Stomach (tissue), 9 donors: Measurements from ENCODE around the gene NUAK1. TPM values are rescaled to one million over a fixed set of nuclear protein-coding genes. Genes with fewer than 3 reads are reported as not detected.
A peak's percentile ranks its signal among the peaks of the same experiment; 100 is the strongest.
"Not testable (repeated sequence)": the region's sequence is repeated elsewhere in the genome, so short reads cannot be mapped to it uniquely, and the experiment has no call there.

Source experiments
- DNase-seq, 2 donors: peaks; one replicate each; pipeline versions ENCODE4 v3.0.0 to v3.0.0-alpha.2; 2013 to 2019
- H3K27ac ChIP-seq, 5 donors: fragments of 200-600 bp in 4 of 5; sonication (generic) in 4 of 5; one replicate each; pipeline ENCODE4 v1.5.1; 2013 to 2019; ENCODE audit warnings: mild to moderate bottlenecking in 1 of 5, moderate library complexity in 1 of 5
- H3K27me3 ChIP-seq, 3 donors: fragments of 200-600 bp; sonication (generic); one replicate each; pipeline ENCODE4 v1.5.1; 2017 to 2019; ENCODE audit warnings: mixed run types in 1 of 3
- H3K36me3 ChIP-seq, 4 donors: fragments of 200-600 bp; sonication (generic); 1 replicate in 3 of 4; 2 replicates in 1 of 4; pipeline ENCODE4 v1.5.1; 2016 to 2019
- H3K4me1 ChIP-seq, 4 donors: fragments of 200-600 bp; sonication (generic); one replicate each; pipeline ENCODE4 v1.5.1; 2016 to 2019
- H3K4me3 ChIP-seq, 4 donors: fragments of 200-600 bp; sonication (generic) in 3 of 4; one replicate each; pipeline ENCODE4 v1.5.1; 2016 to 2019; ENCODE audit warnings: mild to moderate bottlenecking in 1 of 4
- H3K9me3 ChIP-seq, 4 donors: fragments of 200-600 bp; sonication (generic); one replicate each; pipeline ENCODE4 v1.5.1; 2016 to 2019
- EP300 ChIP-seq: sonication (generic); formaldehyde crosslinking; IDR thresholded peaks from one replicate; pipeline ENCODE4 v1.6.1; 2017; ENCODE audit warnings: antibody characterized with exemption
- POLR2A ChIP-seq, 4 donors: fragments of 450-650 bp; IDR thresholded peaks; one replicate each; pipeline ENCODE4 v1.6.1; 2016; ENCODE audit warnings: antibody characterized with exemption in 4 of 4, control low read depth in 2 of 4, mild to moderate bottlenecking in 1 of 4, moderate library complexity in 1 of 4
- POLR2AphosphoS5 ChIP-seq, 3 donors: sonication (generic); formaldehyde crosslinking; IDR thresholded peaks; one replicate each; pipeline ENCODE4 v1.6.1; 2016; ENCODE audit warnings: antibody characterized with exemption in 3 of 3
- WGBS, 5 donors: extraction: QIAGEN DNeasy Blood & Tissue Kit in 3 of 5; methylation state at CpG; one replicate each; pipeline versions ENCODE4 v1.1.5 to v1.1.7; 2013 to 2018; 5-methylcytosine and 5-hydroxymethylcytosine counted together
- intact Hi-C: fragments of 100-400 bp; cut with DNase I; formaldehyde crosslinking; loops from one replicate; pipeline ENCODE4 v1.15.1; 2023; ENCODE audit warnings: low total_unique reads
- polyA plus RNA-seq, 3 donors: library from polyadenylated mRNA; stranded (reverse); fragments of 200-250 nt; gene quantifications; one replicate each; pipeline ENCODE4 v1.2.3, GENCODE V29; 2013
- total RNA-seq, 5 donors: library from RNA; depleted of rRNA; stranded (reverse); fragments of >200 nt; gene quantifications; one replicate each; pipeline versions ENCODE4 v1.1.0 to v1.2.3, GENCODE V29; 2014 to 2016
- TF ChIP-seq, protein P1 (sequence below), 7 experiments: fragments of 450-650 bp in 4 of 7; fragments of 200-600 bp in 3 of 7; sonication (generic) in 3 of 7; IDR thresholded peaks; one replicate each; pipeline ENCODE4 v1.5.1; 2016 to 2019; ENCODE audit warnings: antibody characterized with exemption in 7 of 7, control low read depth in 2 of 7, mild to moderate bottlenecking in 1 of 7
- donor health status: healthy with polysubstance abuse.
- donor health status: Bipolar disorder and iron deficiency.
- donor health status: healthy.

NUAK1 gene
- total and polyA plus RNA-seq, 8 donors: 0.58 to 79.0 (median 4.3) TPM

- H3K4me1 ChIP-seq: peaks cover 12 to 63% (median 33%) of the 10 kb centered on the region in 4 donors
- H3K36me3 ChIP-seq: no peaks in the 10 kb centered on the region
- H3K27ac ChIP-seq: peak overlapping the region; percentile 5 to 69 (median 42)
- H3K9me3 ChIP-seq: no peaks in the 10 kb centered on the region
- peaks cover 0 to 1% (median 0%) of the 10 kb centered on the region in 3 donors for H3K27me3 ChIP-seq
- TF ChIP-seq, protein P1, sequence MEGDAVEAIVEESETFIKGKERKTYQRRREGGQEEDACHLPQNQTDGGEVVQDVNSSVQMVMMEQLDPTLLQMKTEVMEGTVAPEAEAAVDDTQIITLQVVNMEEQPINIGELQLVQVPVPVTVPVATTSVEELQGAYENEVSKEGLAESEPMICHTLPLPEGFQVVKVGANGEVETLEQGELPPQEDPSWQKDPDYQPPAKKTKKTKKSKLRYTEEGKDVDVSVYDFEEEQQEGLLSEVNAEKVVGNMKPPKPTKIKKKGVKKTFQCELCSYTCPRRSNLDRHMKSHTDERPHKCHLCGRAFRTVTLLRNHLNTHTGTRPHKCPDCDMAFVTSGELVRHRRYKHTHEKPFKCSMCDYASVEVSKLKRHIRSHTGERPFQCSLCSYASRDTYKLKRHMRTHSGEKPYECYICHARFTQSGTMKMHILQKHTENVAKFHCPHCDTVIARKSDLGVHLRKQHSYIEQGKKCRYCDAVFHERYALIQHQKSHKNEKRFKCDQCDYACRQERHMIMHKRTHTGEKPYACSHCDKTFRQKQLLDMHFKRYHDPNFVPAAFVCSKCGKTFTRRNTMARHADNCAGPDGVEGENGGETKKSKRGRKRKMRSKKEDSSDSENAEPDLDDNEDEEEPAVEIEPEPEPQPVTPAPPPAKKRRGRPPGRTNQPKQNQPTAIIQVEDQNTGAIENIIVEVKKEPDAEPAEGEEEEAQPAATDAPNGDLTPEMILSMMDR (IDR thresholded peaks at IDR 0.05): no peak
- peak in 2 of 3 donors; percentile 32 to 35 for TF ChIP-seq POLR2AphosphoS5 (IDR thresholded peaks at IDR 0.05)
- intact Hi-C loops: no loop called here
- peak; percentile 64 to 80 for DNase-seq
- 20 to 43% (median 31%) methylated on average over 14 of the region's 14 CpGs for WGBS, 5 donors
- no peak overlapping the region for H3K4me3 ChIP-seq
Measured at GRCh38 chr12:106145539-106146447, 7.0 kb upstream of the NUAK1 start.

- intact Hi-C loops: no loop called here
- no peaks in the 10 kb centered on the region for H3K9me3 ChIP-seq
- no peaks in the 10 kb centered on the region for H3K36me3 ChIP-seq
- WGBS, 5 donors: 52 to 66% (median 57%) methylated on average over 2 of the region's 2 CpGs
- H3K27me3 ChIP-seq: peaks cover 0 to 9% (median 0%) of the 10 kb centered on the region in 3 donors
- TF ChIP-seq POLR2AphosphoS5 (IDR thresholded peaks at IDR 0.05) (no peak), EP300 (no peak), POLR2A (IDR thresholded peaks at IDR 0.05) (no peak)
- TF ChIP-seq, protein P1 (IDR thresholded peaks at IDR 0.05): no peak
- H3K4me1 ChIP-seq: peaks cover 21 to 72% (median 40%) of the 10 kb centered on the region in 4 donors
- DNase-seq: no peak
- no peak overlapping the region for H3K4me3 ChIP-seq
- peak overlapping the region in 1 of 5 donors; percentile 69 for H3K27ac ChIP-seq
Measured at GRCh38 chr12:106144847-106145246, 6.1 kb upstream of the NUAK1 start.

DNA sequence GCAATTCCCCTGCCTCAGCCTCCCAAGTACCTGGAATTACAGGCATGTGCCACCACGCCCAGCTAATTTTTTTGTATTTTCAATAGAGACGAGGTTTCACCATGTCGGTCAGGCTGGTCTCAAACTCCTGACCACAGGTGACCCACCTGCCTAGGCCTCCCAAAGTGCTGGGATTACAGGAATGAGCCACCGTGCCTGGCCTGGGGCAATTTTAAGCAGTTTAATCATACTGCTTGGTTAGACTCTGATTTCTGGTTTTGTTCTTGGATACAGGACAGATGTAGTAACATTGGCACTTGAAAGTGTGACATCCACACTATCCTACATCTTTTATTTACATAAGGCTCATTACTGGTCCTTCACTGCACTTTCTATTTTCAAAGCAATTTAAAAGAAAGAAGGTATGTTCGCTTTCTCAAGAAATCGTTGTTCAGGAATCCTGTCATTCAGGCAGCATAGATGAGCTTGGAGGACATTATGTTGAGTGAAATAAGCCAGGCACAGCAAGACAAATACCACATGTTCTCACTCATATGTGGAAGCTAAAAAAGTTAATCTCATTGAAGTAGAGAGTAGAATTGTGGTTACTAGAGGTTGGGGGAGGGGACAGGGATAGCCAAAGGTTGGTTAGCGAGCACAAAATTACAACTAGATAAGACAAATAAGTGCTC lies 4.0 kb upstream of the NUAK1 start:
- intact Hi-C loops: no loop called here
- Histone ChIP-seq H3K27me3 (peaks cover 0 to 31% (median 12%) of the 10 kb centered on the region in 3 donors), H3K27ac (peak overlapping the region in 1 of 5 donors; percentile 29), H3K4me3 (no peak overlapping the region), H3K9me3 (no peaks in the 10 kb centered on the region), H3K4me1 (peaks cover 34 to 74% (median 49%) of the 10 kb centered on the region in 4 donors), H3K36me3 (no peaks in the 10 kb centered on the region)
- WGBS, 5 donors: 83 to 90% (median 89%) methylated on average over 7 of the region's 7 CpGs
- TF ChIP-seq EP300: no peak
- no peak for DNase-seq

GRCh38 chr12:106141920-106142319 lies 3.2 kb upstream of the NUAK1 start:
- Histone ChIP-seq H3K27ac (peak overlapping the region in 1 of 5 donors; percentile 97), H3K27me3 (peaks cover 0 to 39% (median 12%) of the 10 kb centered on the region in 3 donors), H3K4me1 (peaks cover 34 to 81% (median 53%) of the 10 kb centered on the region in 4 donors)
- intact Hi-C loops, DNase-seq, H3K9me3 ChIP-seq, H3K4me3 ChIP-seq, H3K36me3 ChIP-seq: not testable (repeated sequence)
- WGBS, 5 donors: 80 to 91% (median 89%) methylated on average over 8 of the region's 8 CpGs

DNA sequence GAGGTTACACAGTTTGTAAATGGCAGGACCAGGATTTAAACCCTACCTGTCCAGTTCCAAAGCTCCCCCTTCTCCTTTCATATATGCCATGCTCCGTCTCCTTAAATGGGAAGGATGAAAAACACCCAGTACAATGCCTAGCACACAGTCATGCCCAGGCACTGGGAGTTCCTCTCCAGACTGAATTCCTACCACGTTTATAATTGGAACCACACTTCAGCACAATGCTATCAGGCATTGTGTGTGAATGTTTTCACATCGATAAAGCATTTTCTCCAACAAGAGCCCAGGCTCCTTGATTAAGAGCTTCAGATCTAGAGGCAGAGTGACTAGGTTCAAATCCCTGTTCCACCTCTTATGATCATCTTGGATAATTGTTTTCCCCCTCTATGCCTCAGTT lies 2.7 kb upstream of the NUAK1 start:
- Histone ChIP-seq H3K27ac (peak overlapping the region in 1 of 5 donors; percentile 97), H3K4me1 (peaks cover 34 to 84% (median 57%) of the 10 kb centered on the region in 4 donors), H3K9me3 (no peaks in the 10 kb centered on the region), H3K27me3 (peaks cover 0 to 42% (median 12%) of the 10 kb centered on the region in 3 donors), H3K36me3 (no peaks in the 10 kb centered on the region), H3K4me3 (no peak overlapping the region)
- intact Hi-C loops: no loop called here
- WGBS, 5 donors: 38 to 59% (median 40%) methylated on average over 3 of the region's 3 CpGs
- TF ChIP-seq, protein P1 (IDR thresholded peaks at IDR 0.05): no peak
- TF ChIP-seq POLR2AphosphoS5 (IDR thresholded peaks at IDR 0.05) (no peak), POLR2A (IDR thresholded peaks at IDR 0.05) (no peak), EP300 (no peak)
- no peak for DNase-seq
